Stimulated activated CD4-positive, alpha-beta T cell treated with anti-CD3 and anti-CD28 coated beads, TNF-alpha, amount 100 ng/mL, for 48 hours (primary cell): ENCODE measurements around the gene PCNX1.

Experiments
- DNase-seq, 3 donors: peaks; one replicate each; pipeline ENCODE4 v3.0.0-alpha.2; 2020; ENCODE audit warnings: low read depth in 3 of 3

PCNX1 gene

DNA sequence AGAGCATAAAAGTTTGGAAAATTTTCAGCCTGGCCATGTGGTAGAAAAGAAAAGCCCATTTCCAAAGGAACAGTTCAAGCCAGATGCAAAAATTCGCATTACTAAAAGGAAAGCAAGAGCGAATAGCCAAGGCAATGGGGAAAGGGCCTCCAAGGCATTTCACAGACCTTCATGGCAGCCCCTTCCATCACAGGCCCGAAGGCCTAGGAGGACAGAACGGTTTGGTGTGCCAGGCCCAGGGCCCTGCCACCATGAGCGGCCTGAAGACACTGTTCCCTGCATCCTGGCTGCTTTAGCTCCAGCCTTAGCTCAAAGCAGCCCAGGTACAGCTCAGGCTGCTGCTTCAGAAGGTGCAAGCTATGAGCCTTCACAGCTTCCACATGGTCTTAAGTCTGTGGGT, 243.5 kb downstream of the PCNX1 start:
- no peak for DNase-seq

- DNase-seq = no peak
These were observed 248.5 kb downstream of the PCNX1 start for GRCh38 chr14:71155743-71156142.

DNA sequence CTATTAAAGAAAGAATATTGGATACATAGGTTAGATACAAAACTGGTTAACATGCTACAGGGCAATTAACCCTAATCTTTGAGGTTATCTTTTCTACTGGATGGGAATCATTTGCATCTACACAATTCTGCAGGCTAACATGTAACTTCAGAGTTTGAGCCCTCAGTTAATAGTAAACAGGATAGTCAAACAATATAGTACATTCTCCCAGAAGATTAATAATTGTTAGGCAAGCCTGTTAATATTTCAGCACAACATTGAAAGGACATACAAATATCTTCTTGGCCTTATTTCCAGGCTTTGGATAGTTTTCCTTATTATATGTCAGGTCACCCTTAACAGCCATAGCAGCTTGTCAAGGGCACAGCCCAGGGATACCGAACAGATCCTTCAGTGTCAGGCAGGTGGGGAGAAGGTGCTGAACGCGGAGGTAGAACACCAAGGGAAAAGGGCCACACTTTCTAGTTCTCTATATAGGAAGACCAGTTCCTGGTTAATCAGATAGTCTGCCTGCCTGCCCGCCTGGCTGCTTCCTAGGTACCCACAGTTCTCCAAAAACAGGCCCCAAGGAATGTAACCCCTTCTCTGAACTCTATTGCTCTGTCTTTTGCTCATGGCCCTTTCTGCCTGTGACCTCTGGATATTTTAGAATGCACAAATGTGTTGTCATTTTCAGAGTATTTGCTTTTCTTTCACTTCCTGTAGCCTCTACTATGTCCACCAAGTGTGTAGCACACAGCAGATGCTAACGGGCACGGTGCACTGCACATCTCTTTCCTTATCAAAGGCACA, 256.0 kb downstream of the PCNX1 start:
- no peak for DNase-seq

GRCh38 chr14:71163842-71164629, 256.8 kb downstream of the PCNX1 start:
- no peak for DNase-seq
